Upper lobe of left lung (tissue), 6 donors: ENCODE data around the gene IL1RL2. TPM values are rescaled to one million over a fixed set of nuclear protein-coding genes. Genes with fewer than 3 reads are reported as not detected.

ENCODE experiments used
- ATAC-seq, 2 donors: fragments of 200-7000 bp; cut with Tn5 transposase; one replicate each; pipeline ENCODE4 v1.9.1; 2022; ENCODE audit warnings: mild to moderate bottlenecking in 2 of 2, moderate library complexity in 2 of 2; ENCODE audit not compliant: low FRiP score in 2 of 2
- DNase-seq, 2 donors: peaks; one replicate each; pipeline ENCODE4 v3.0.0-alpha.2; 2019 to 2020
- H3K27ac ChIP-seq, 4 donors: fragments of 200-600 bp; sonication (generic); one replicate each; pipeline ENCODE4 v1.5.1; 2016 to 2019
- H3K27me3 ChIP-seq, 4 donors: fragments of 200-600 bp; sonication (generic); one replicate each; pipeline ENCODE4 v1.5.1; 2017 to 2019
- H3K36me3 ChIP-seq, 4 donors: fragments of 200-600 bp; sonication (generic); one replicate each; pipeline ENCODE4 v1.5.1; 2016 to 2019
- H3K4me1 ChIP-seq, 4 donors: fragments of 200-600 bp; sonication (generic); one replicate each; pipeline ENCODE4 v1.5.1; 2018 to 2019
- H3K4me3 ChIP-seq, 4 donors: fragments of 200-600 bp; sonication (generic); one replicate each; pipeline ENCODE4 v1.5.1; 2017 to 2019; ENCODE audit warnings: mild to moderate bottlenecking in 2 of 4, moderate library complexity in 1 of 4
- H3K9me3 ChIP-seq, 4 donors: fragments of 200-600 bp; sonication (generic); one replicate each; pipeline ENCODE4 v1.5.1; 2018 to 2019
- CTCF ChIP-seq, 6 experiments: fragments of 450-650 bp in 4 of 6; fragments of 200-600 bp in 2 of 6; sonication (generic) in 2 of 6; IDR thresholded peaks; one replicate each; pipeline ENCODE4 v1.5.1; 2016 to 2019; ENCODE audit warnings: antibody characterized with exemption in 6 of 6
- EP300 ChIP-seq, 4 donors: sonication (generic); formaldehyde crosslinking; IDR thresholded peaks; one replicate each; pipeline ENCODE4 v1.5.1; 2017; ENCODE audit warnings: antibody characterized with exemption in 4 of 4, control low read depth in 2 of 4
- POLR2A ChIP-seq, 4 donors: fragments of 450-650 bp; IDR thresholded peaks; one replicate each; pipeline ENCODE4 v1.5.1; 2016 to 2017; ENCODE audit warnings: antibody characterized with exemption in 4 of 4, mild to moderate bottlenecking in 2 of 4
- POLR2AphosphoS5 ChIP-seq, 2 donors: sonication (generic); formaldehyde crosslinking; IDR thresholded peaks; one replicate each; pipeline ENCODE4 v1.5.1; 2017; ENCODE audit warnings: antibody characterized with exemption in 2 of 2
- WGBS, 2 donors: methylation state at CpG; one replicate each; pipeline ENCODE4 v1.1.5; 2017 to 2018; 5-methylcytosine and 5-hydroxymethylcytosine counted together
- total RNA-seq, 6 donors: library from RNA; depleted of rRNA in 4 of 6; stranded (reverse); fragments of >200 nt in 4 of 6; gene quantifications; one replicate each; pipeline versions ENCODE4 v1.1.0 to v1.2.1, GENCODE V29; 2016 to 2021
- donor health status: DM: no; HTN: no; CAD: no; lungs with moderate emphysema.
- donor health status: DM: no; HTN: yes; CAD: no; lungs with severe emphysema.

The IL1RL2 gene
- total RNA-seq, 6 donors from 2014 or later: 0.57 to 1.7 (median 1.4) TPM; not detected in 1

- 78 to 82% methylated on average over 6 of the region's 6 CpGs for WGBS, 2 donors
- Histone ChIP-seq H3K4me3 (no peak overlapping the region), H3K27ac (peak overlapping the region in 1 of 4 donors; percentile 3), H3K9me3 (no peaks in the 10 kb centered on the region), H3K27me3 (no peaks in the 10 kb centered on the region), H3K4me1 (peaks cover 3 to 19% (median 9%) of the 10 kb centered on the region in 4 donors), H3K36me3 (no peaks in the 10 kb centered on the region)
- ATAC-seq: no peak
- DNase-seq: peak in 1 of 2 donors; percentile 25
- TF ChIP-seq EP300 (IDR thresholded peaks at IDR 0.05) (no peak), POLR2A (IDR thresholded peaks at IDR 0.05) (no peak), CTCF (IDR thresholded peaks at IDR 0.05) (no peak), POLR2AphosphoS5 (IDR thresholded peaks at IDR 0.05) (no peak)
These were observed 81.0 kb downstream of the IL1RL2 start for GRCh38 chr2:102267774-102268173.

- Histone ChIP-seq H3K27ac (peak overlapping the region in 3 of 4 donors; percentile 3 to 36 (median 30)), H3K36me3 (no peaks in the 10 kb centered on the region), H3K27me3 (no peaks in the 10 kb centered on the region), H3K4me3 (no peak overlapping the region), H3K4me1 (peaks cover 3 to 19% (median 12%) of the 10 kb centered on the region in 4 donors), H3K9me3 (no peaks in the 10 kb centered on the region)
- 96 to 98% methylated on average over 4 of the region's 4 CpGs for WGBS, 2 donors
- TF ChIP-seq CTCF (IDR thresholded peaks at IDR 0.05): no peak
- TF ChIP-seq POLR2AphosphoS5 (IDR thresholded peaks at IDR 0.05): no peak
- TF ChIP-seq EP300 (IDR thresholded peaks at IDR 0.05): no peak
- TF ChIP-seq POLR2A (IDR thresholded peaks at IDR 0.05): no peak
- DNase-seq (no peak), ATAC-seq (peak in 1 of 2 donors; percentile 18)
These were observed 81.8 kb downstream of the IL1RL2 start for GRCh38 chr2:102268510-102269199.

GRCh38 chr2:102269200-102269524, 82.3 kb downstream of the IL1RL2 start:
- H3K4me3 ChIP-seq: no peak overlapping the region
- H3K4me1 ChIP-seq: peaks cover 6 to 19% (median 14%) of the 10 kb centered on the region in 4 donors
- no peak for DNase-seq
- WGBS, 2 donors: 91 to 93% methylated on average over 4 of the region's 4 CpGs
- no peak for TF ChIP-seq POLR2A (IDR thresholded peaks at IDR 0.05)
- TF ChIP-seq POLR2AphosphoS5 (IDR thresholded peaks at IDR 0.05): no peak
- no peak for TF ChIP-seq EP300 (IDR thresholded peaks at IDR 0.05)
- no peak for TF ChIP-seq CTCF (IDR thresholded peaks at IDR 0.05)
- no peaks in the 10 kb centered on the region for H3K36me3 ChIP-seq
- no peaks in the 10 kb centered on the region for H3K9me3 ChIP-seq
- no peak for ATAC-seq
- no peaks in the 10 kb centered on the region for H3K27me3 ChIP-seq
- peak overlapping the region; percentile 3 to 36 (median 26) for H3K27ac ChIP-seq

- H3K4me3 ChIP-seq: no peak overlapping the region
- no peak for TF ChIP-seq POLR2AphosphoS5 (IDR thresholded peaks at IDR 0.05)
- no peak for TF ChIP-seq POLR2A (IDR thresholded peaks at IDR 0.05)
- no peak for TF ChIP-seq CTCF (IDR thresholded peaks at IDR 0.05)
- TF ChIP-seq EP300 (IDR thresholded peaks at IDR 0.05): no peak
- H3K27me3 ChIP-seq: no peaks in the 10 kb centered on the region
- WGBS, 2 donors: 58% methylated on average over 5 of the region's 5 CpGs
- H3K4me1 ChIP-seq: peaks cover 11 to 23% (median 17%) of the 10 kb centered on the region in 4 donors
- H3K36me3 ChIP-seq: no peaks in the 10 kb centered on the region
- ATAC-seq: no peak
- H3K9me3 ChIP-seq: no peaks in the 10 kb centered on the region
- no peak for DNase-seq
- H3K27ac ChIP-seq: peak overlapping the region in 2 of 4 donors; percentile 78 to 86
These were observed 85.0 kb downstream of the IL1RL2 start for GRCh38 chr2:102271844-102272243.
